Hepatocyte (in vitro differentiated cells): Measurements from ENCODE around the gene AXIN2. TPM values are rescaled to one million over a fixed set of nuclear protein-coding genes. Genes with fewer than 3 reads are reported as not detected.

ENCODE experiments used
- DNase-seq: peaks from one replicate; pipeline ENCODE4 v3.0.0-alpha.2; 2016; ENCODE audit warnings: low spot score
- H2AFZ ChIP-seq: fragments of 200-600 bp; sonication (generic); 2 replicates; pipeline ENCODE4 v1.6.0; 2016; ENCODE audit warnings: antibody characterized with exemption, mild to moderate bottlenecking
- H3K27ac ChIP-seq: fragments of 200-600 bp; sonication (generic); 2 replicates; pipeline ENCODE4 v1.5.1; 2016; ENCODE audit warnings: mild to moderate bottlenecking
- H3K27me3 ChIP-seq: fragments of 200-600 bp; sonication (generic); 2 replicates; pipeline ENCODE4 v1.6.1; 2016
- H3K36me3 ChIP-seq: fragments of 200-600 bp; sonication (generic); replicated peaks from 2 replicates; pipeline ENCODE4 v1.5.1; 2016; ENCODE audit warnings: low read depth; ENCODE audit not compliant: insufficient read depth
- H3K4me1 ChIP-seq: fragments of 200-600 bp; sonication (generic); 2 replicates; pipeline ENCODE4 v1.5.1; 2016; ENCODE audit warnings: mild to moderate bottlenecking, moderate library complexity; ENCODE audit not compliant: insufficient read depth
- H3K4me2 ChIP-seq: fragments of 200-600 bp; sonication (generic); 2 replicates; pipeline ENCODE4 v1.6.0; 2016
- H3K4me3 ChIP-seq: fragments of 200-600 bp; sonication (generic); 2 replicates; pipeline ENCODE4 v1.5.1; 2016; ENCODE audit warnings: mild to moderate bottlenecking
- H3K79me2 ChIP-seq: fragments of 200-600 bp; sonication (generic); 2 replicates; pipeline ENCODE4 v1.6.0; 2017; ENCODE audit warnings: mild to moderate bottlenecking
- H3K9me2 ChIP-seq: fragments of 200-600 bp; sonication (generic); replicated peaks from 2 replicates; pipeline ENCODE4 v1.6.0; 2017; ENCODE audit warnings: mild to moderate bottlenecking; ENCODE audit not compliant: insufficient read depth
- H3K9me3 ChIP-seq: fragments of 200-600 bp; sonication (generic); 2 replicates; pipeline ENCODE4 v1.5.1; 2016; ENCODE audit warnings: low read depth, mild to moderate bottlenecking
- H4K20me1 ChIP-seq: fragments of 200-600 bp; sonication (generic); 2 replicates; pipeline ENCODE4 v1.6.0; 2016; ENCODE audit warnings: mild to moderate bottlenecking; ENCODE audit not compliant: insufficient read depth, poor library complexity, severe bottlenecking
- CTCF ChIP-seq: fragments of 200-600 bp; sonication (generic); IDR thresholded peaks from 2 replicates; pipeline ENCODE4 v1.5.1; 2016; ENCODE audit warnings: antibody characterized with exemption, mild to moderate bottlenecking; ENCODE audit not compliant: poor library complexity
- EZH2 ChIP-seq: fragments of 200-600 bp; sonication (generic); IDR thresholded peaks from 2 replicates; pipeline ENCODE4 v1.6.1; 2016; ENCODE audit warnings: antibody characterized with exemption, mild to moderate bottlenecking, borderline replicate concordance
- EZH2phosphoT487 ChIP-seq: fragments of 200-600 bp; sonication (generic); IDR thresholded peaks from one replicate; pipeline ENCODE4 v1.6.1; 2018; ENCODE audit warnings: antibody characterized with exemption, mild to moderate bottlenecking, low read depth, moderate library complexity; ENCODE audit not compliant: unreplicated experiment, severe bottlenecking
- WGBS: methylation state at CpG from one replicate; pipeline ENCODE4 v1.1.6; 2016; ENCODE audit warnings: low lambda C conversion rate; ENCODE audit errors: missing lambda C conversion rate; 5-methylcytosine and 5-hydroxymethylcytosine counted together
- polyA plus RNA-seq: library from polyadenylated mRNA; unstranded; fragments of >200 nt; fragmentation: Nextera tagmentation; extraction: Ambion mirVana; gene quantifications from 2 replicates; pipeline ENCODE4 v1.2.1, GENCODE V29; 2016
- total RNA-seq: library from RNA; depleted of rRNA; stranded (reverse); fragments of >200 nt; gene quantifications from 2 replicates; pipeline ENCODE4 v1.2.3, GENCODE V29; 2014

AXIN2 gene
- total and polyA plus RNA-seq, 2 experiments from 2014 or later, result 15.4 to 22.3 TPM

GRCh38 chr17:65515512-65515911 lies 45.9 kb downstream of the AXIN2 start:
- Histone ChIP-seq H3K27ac (peak overlapping the region; percentile 31), H3K9me2 (no peaks in the 10 kb centered on the region), H3K4me3 (no peak overlapping the region), H3K9me3 (no peaks in the 10 kb centered on the region), H3K4me1 (peaks cover 12% of the 10 kb centered on the region), H3K4me2 (peak overlapping the region; percentile 63), H3K27me3 (no peaks in the 10 kb centered on the region), H2AFZ (no peak overlapping the region), H3K36me3 (no peaks in the 10 kb centered on the region), H4K20me1 (no peaks in the 10 kb centered on the region), H3K79me2 (no peaks in the 10 kb centered on the region)
- no peak for DNase-seq
- TF ChIP-seq CTCF (no peak), EZH2 (no peak)
- 67% methylated on average over 6 of the region's 6 CpGs for WGBS

- Histone ChIP-seq H3K9me2 (no peaks in the 10 kb centered on the region), H2AFZ (no peak overlapping the region), H3K4me2 (no peak overlapping the region), H3K27ac (no peak overlapping the region), H3K4me1 (peaks cover 12% of the 10 kb centered on the region), H4K20me1 (no peaks in the 10 kb centered on the region), H3K4me3 (no peak overlapping the region), H3K79me2 (no peaks in the 10 kb centered on the region), H3K36me3 (no peaks in the 10 kb centered on the region), H3K9me3 (no peaks in the 10 kb centered on the region), H3K27me3 (no peaks in the 10 kb centered on the region)
- TF ChIP-seq CTCF (no peak), EZH2phosphoT487 (no peak), EZH2 (no peak)
- no peak for DNase-seq
- 89% methylated on average over 5 of the region's 5 CpGs for WGBS
These were observed 46.9 kb downstream of the AXIN2 start for GRCh38 chr17:65514541-65514940.

- Histone ChIP-seq H3K4me2 (no peak overlapping the region), H3K9me3 (no peaks in the 10 kb centered on the region), H3K4me1 (peaks cover 12% of the 10 kb centered on the region), H3K79me2 (no peaks in the 10 kb centered on the region), H3K27me3 (no peaks in the 10 kb centered on the region), H3K4me3 (no peak overlapping the region), H4K20me1 (no peaks in the 10 kb centered on the region), H3K9me2 (no peaks in the 10 kb centered on the region), H3K27ac (no peak overlapping the region), H2AFZ (no peak overlapping the region), H3K36me3 (no peaks in the 10 kb centered on the region)
- WGBS, result 90% methylated on average over 8 of the region's 8 CpGs
- TF ChIP-seq CTCF (no peak), EZH2 (no peak), EZH2phosphoT487 (no peak)
- no peak for DNase-seq
These were observed 47.4 kb downstream of the AXIN2 start for GRCh38 chr17:65514082-65514481.

GRCh38 chr17:65511316-65511715 lies 50.1 kb downstream of the AXIN2 start:
- no peak overlapping the region for H3K27ac ChIP-seq
- H3K4me1 ChIP-seq, result peaks cover 12% of the 10 kb centered on the region
- no peaks in the 10 kb centered on the region for H3K36me3 ChIP-seq
- H4K20me1 ChIP-seq, result no peaks in the 10 kb centered on the region
- H3K9me2 ChIP-seq, result no peaks in the 10 kb centered on the region
- no peak overlapping the region for H3K4me3 ChIP-seq
- no peak for DNase-seq
- WGBS, result 66% methylated on average over 3 of the region's 3 CpGs
- no peaks in the 10 kb centered on the region for H3K9me3 ChIP-seq
- H3K27me3 ChIP-seq, result no peaks in the 10 kb centered on the region
- TF ChIP-seq EZH2phosphoT487, result no peak
- no peak for TF ChIP-seq EZH2
- TF ChIP-seq CTCF, result no peak
- H3K79me2 ChIP-seq, result no peaks in the 10 kb centered on the region
- no peak overlapping the region for H3K4me2 ChIP-seq
- no peak overlapping the region for H2AFZ ChIP-seq
